Panc1 (cell line): ENCODE data around the gene MEIS2. TPM values are rescaled to one million over a fixed set of nuclear protein-coding genes. Genes with fewer than 3 reads are reported as not detected.

Experiments
- ATAC-seq: fragments of 200-7000 bp; cut with Tn5 transposase; 2 replicates; pipeline ENCODE4 v1.9.1; 2020; ENCODE audit warnings: mild to moderate bottlenecking, moderate library complexity
- BruUV-seq: library from RNA; stranded (reverse); fragments of 400-500 nt; replicated peaks from 2 replicates; lab custom pipeline; 2021; lab: Mats Ljungman, UMichigan
- CTCF ChIA-PET: fragments of 300-600 bp; sonication (Branson Sonifier 250); formaldehyde crosslinking; loops from one replicate; lab custom pipeline; 2022; ENCODE audit warnings: antibody characterized with exemption; lab: Charles Lee
- POLR2A ChIA-PET: fragments of 300-600 bp; sonication (Branson Sonifier 250); formaldehyde crosslinking; loops from one replicate; lab custom pipeline; 2022; ENCODE audit warnings: antibody characterized with exemption; lab: Charles Lee
- DNase-seq: peaks from one replicate; pipeline ENCODE4 v3.0.0-alpha.2; 2010; ENCODE audit warnings: low read depth, low spot score
- H3K27ac ChIP-seq: 2 replicates; pipeline ENCODE4 v1.5.1; 2011; ENCODE audit warnings: mild to moderate bottlenecking, low read length, inconsistent platforms
- H3K27me3 ChIP-seq: fragments of 200-500 bp; sonication (Bioruptor generic); 2 replicates; pipeline ENCODE4 v1.6.0; 2014; ENCODE audit warnings: low read length, inconsistent platforms; ENCODE audit not compliant: control insufficient read depth, insufficient read depth
- H3K36me3 ChIP-seq: fragments of 200-500 bp; sonication (Bioruptor generic); 2 replicates; pipeline ENCODE4 v1.5.1; 2014; ENCODE audit warnings: inconsistent platforms, mild to moderate bottlenecking, low read length, moderate library complexity; ENCODE audit not compliant: control insufficient read depth, insufficient read depth
- H3K4me1 ChIP-seq: 2 replicates; pipeline ENCODE4 v1.5.1; 2011; ENCODE audit warnings: inconsistent platforms, mild to moderate bottlenecking, low read length, moderate library complexity; ENCODE audit not compliant: control insufficient read depth, insufficient read depth
- H3K4me3 ChIP-seq, 2 experiments: 2 replicates each; pipeline ENCODE4 v1.5.1; 2011 to 2012; ENCODE audit warnings: low read depth in 2 of 2, low read length in 2 of 2, mild to moderate bottlenecking in 2 of 2, inconsistent platforms in 1 of 2, moderate library complexity in 1 of 2
- H3K9me3 ChIP-seq: fragments of 200-500 bp; sonication (Bioruptor generic); 2 replicates; pipeline ENCODE4 v1.5.1; 2014; ENCODE audit warnings: low read depth, mild to moderate bottlenecking, inconsistent platforms, low read length, moderate library complexity; ENCODE audit not compliant: control insufficient read depth, insufficient read depth
- CTCF ChIP-seq: fragments of 450-650 bp; IDR thresholded peaks from 2 replicates; pipeline ENCODE4 v1.5.1; 2017; ENCODE audit warnings: mild to moderate bottlenecking
- POLR2AphosphoS5 ChIP-seq: IDR thresholded peaks from 2 replicates; pipeline ENCODE4 v1.6.1; 2012; ENCODE audit warnings: mild to moderate bottlenecking, low read depth, low read length, moderate library complexity
- REST ChIP-seq, 2 experiments: IDR thresholded peaks; 2 replicates each; pipeline ENCODE4 v1.6.1; 2011 to 2012; ENCODE audit warnings: low read depth in 2 of 2, control low read depth in 1 of 2, low read length in 1 of 2, mild to moderate bottlenecking in 1 of 2, moderate library complexity in 1 of 2; ENCODE audit not compliant: insufficient read depth in 1 of 2
- SIN3A ChIP-seq: IDR thresholded peaks from 2 replicates; pipeline ENCODE4 v1.6.1; 2012; ENCODE audit warnings: low read depth, mild to moderate bottlenecking, low read length, moderate library complexity, borderline replicate concordance; ENCODE audit not compliant: insufficient read depth
- TCF7L2 ChIP-seq: IDR thresholded peaks from 2 replicates; pipeline ENCODE4 v1.6.1; 2011; ENCODE audit warnings: mild to moderate bottlenecking, low read depth, low read length, inconsistent platforms
- in situ Hi-C: cut with HindIII; loops from 2 replicates; pipeline ENCODE4 v1.10.0; 2016; ENCODE audit warnings: low sequenced_read_pairs, low pct_unique_long_range_greater_than_20kb
- intact Hi-C: fragments of 100-400 bp; cut with micrococcal nuclease; formaldehyde crosslinking; loops from one replicate; pipeline ENCODE4 v1.10.0; 2022; ENCODE audit not compliant: unreplicated experiment
- total RNA-seq: library from RNA; stranded (reverse); gene quantifications from one replicate; pipeline ENCODE4 v1.2.1, GENCODE V29; 2021; ENCODE audit not compliant: unreplicated experiment

The MEIS2 gene
- total RNA-seq, 1 experiment from 2014 or later: 9.3 TPM

GRCh38 chr15:36917411-36918267 is 182.7 kb downstream of the MEIS2 start:
- CTCF ChIA-PET: no interaction called here
- no peak for TF ChIP-seq SIN3A
- TF ChIP-seq TCF7L2: no peak
- no peak for TF ChIP-seq POLR2AphosphoS5
- POLR2A ChIA-PET: no interaction called here
- H3K27ac ChIP-seq: no peak overlapping the region
- no peak overlapping the region for H3K4me3 ChIP-seq
- intact Hi-C loops (no loop called here), in situ Hi-C loops (loop anchor here (25.0 kb wide), 1 partner anchor 195 kb away; the partner anchor contains the start of gene MEIS2)
- DNase-seq: no peak
- H3K27me3 ChIP-seq: no peaks in the 10 kb centered on the region
- H3K4me1 ChIP-seq: peaks cover 2% of the 10 kb centered on the region; the same call in 1 of the 2 replicates
- BruUV-seq: no TSS peak
- no peak for ATAC-seq
- no peaks in the 10 kb centered on the region for H3K9me3 ChIP-seq
- no peaks in the 10 kb centered on the region for H3K36me3 ChIP-seq

GRCh38 chr15:36914960-36915808 is 185.2 kb downstream of the MEIS2 start:
- ATAC-seq: no peak

More at GRCh38 chr15:36914960-36915808, 185.2 kb downstream of the MEIS2 start:
- in situ Hi-C loops: loop anchor here (25.0 kb wide), 1 partner anchor 197 kb away; the partner anchor contains the start of gene MEIS2
- Histone ChIP-seq H3K4me3 (no peak overlapping the region), H3K36me3 (no peaks in the 10 kb centered on the region), H3K27me3 (no peaks in the 10 kb centered on the region), H3K9me3 (no peaks in the 10 kb centered on the region), H3K4me1 (peaks cover 5% of the 10 kb centered on the region; the same call in 1 of the 2 replicates), H3K27ac (no peak overlapping the region)
- ChIA-PET CTCF (no interaction called here), POLR2A (interaction anchor here (0.7 kb wide), 1 partner anchor 20 kb away, joined by 14 read pairs; no protein-coding TSS in a partner anchor)
- DNase-seq: no peak
- intact Hi-C loops: no loop called here
- TF ChIP-seq SIN3A (no peak), REST (IDR thresholded peaks at IDR 0.05; ENCODE audit: insufficient read depth in 1 of 2, low read depth in 2 of 2, low read length in 1 of 2) (no peak), TCF7L2 (no peak), POLR2AphosphoS5 (no peak), CTCF (no peak)
- no TSS peak for BruUV-seq
